NCI-H2227 (cell line): ENCODE results near the gene SPEM2.
"Not testable (repeated sequence)": the region's sequence is repeated elsewhere in the genome, so short reads cannot be mapped to it uniquely, and the experiment has no call there.

Source experiments
- DNase-seq: peaks from one replicate; lab custom pipeline; 2025; ENCODE audit not compliant: unreplicated experiment; lab: John Stamatoyannopoulos, UW

Gene SPEM2

GRCh38 chr17:7468804-7469389 is 43.5 kb downstream of the SPEM2 start:
- DNase-seq = no peak

- DNase-seq = not testable (repeated sequence)
These were observed 44.4 kb downstream of the SPEM2 start for GRCh38 chr17:7469843-7470242.

- DNase-seq = not testable (repeated sequence)
These were observed 45.1 kb downstream of the SPEM2 start for GRCh38 chr17:7470457-7470973.

DNA sequence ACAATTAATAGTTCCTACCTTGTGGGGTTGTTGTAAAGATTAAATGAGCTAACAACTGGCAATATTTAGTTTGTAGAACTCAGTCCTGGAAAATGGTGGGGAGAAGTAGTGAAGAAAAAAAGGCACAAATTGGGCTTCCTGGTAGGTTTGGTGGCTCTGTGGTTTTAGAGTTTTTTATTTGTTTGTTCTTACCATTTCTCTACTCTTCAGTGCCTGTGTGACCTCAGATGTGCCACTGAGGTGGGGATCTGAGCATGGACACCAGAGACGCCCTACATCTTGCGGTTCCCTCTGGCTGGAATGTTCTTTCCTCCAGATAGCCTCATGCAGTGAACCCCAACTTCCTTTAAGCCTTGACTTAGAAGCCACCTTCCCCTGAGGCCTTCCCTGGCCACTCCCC is 46.3 kb downstream of the SPEM2 start:
- no peak for DNase-seq

GRCh38 chr17:7474767-7475166 is 49.4 kb downstream of the SPEM2 start:
- not testable (repeated sequence) for DNase-seq

DNA sequence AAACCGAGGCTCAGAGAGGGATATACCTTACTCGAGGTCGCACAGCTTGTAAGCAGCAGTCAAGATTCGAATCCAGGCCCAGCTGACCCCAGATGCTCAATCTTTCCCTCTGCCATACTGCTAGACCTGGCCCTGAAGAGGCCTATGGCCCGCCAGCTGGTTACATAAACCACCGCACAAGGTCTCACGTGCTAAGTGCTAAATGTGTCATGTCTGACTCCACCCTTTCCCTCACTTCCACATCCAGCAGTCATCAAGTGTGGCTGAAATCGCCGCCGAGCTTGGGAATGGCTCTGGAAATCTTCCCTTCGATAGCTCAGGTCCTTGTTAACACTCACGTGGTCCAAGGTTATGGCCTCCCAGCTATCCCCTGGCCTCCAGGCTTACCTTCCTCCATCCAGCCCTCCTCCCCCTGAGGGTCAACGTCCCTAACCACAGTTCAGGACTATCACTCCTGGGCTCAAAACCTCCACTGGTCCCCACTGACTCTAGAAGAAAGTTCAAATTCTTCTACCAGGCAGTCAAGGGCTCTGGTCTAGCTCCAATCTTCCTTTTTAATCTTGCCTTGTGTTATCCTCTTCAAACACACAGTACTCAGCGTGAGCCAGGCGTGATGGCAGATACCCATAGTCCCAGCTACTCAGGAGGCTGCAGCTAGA is 50.5 kb downstream of the SPEM2 start:
- DNase-seq = no peak

GRCh38 chr17:7476494-7476893 is 51.1 kb downstream of the SPEM2 start:
- DNase-seq = no peak

GRCh38 chr17:7476951-7477350 is 51.5 kb downstream of the SPEM2 start:
- DNase-seq = no peak
